ENCODE results near the gene FGF19.
"Not testable (repeated sequence)": the region's sequence is repeated elsewhere in the genome, so short reads cannot be mapped to it uniquely, and the experiment has no call there.

The FGF19 gene

DNA sequence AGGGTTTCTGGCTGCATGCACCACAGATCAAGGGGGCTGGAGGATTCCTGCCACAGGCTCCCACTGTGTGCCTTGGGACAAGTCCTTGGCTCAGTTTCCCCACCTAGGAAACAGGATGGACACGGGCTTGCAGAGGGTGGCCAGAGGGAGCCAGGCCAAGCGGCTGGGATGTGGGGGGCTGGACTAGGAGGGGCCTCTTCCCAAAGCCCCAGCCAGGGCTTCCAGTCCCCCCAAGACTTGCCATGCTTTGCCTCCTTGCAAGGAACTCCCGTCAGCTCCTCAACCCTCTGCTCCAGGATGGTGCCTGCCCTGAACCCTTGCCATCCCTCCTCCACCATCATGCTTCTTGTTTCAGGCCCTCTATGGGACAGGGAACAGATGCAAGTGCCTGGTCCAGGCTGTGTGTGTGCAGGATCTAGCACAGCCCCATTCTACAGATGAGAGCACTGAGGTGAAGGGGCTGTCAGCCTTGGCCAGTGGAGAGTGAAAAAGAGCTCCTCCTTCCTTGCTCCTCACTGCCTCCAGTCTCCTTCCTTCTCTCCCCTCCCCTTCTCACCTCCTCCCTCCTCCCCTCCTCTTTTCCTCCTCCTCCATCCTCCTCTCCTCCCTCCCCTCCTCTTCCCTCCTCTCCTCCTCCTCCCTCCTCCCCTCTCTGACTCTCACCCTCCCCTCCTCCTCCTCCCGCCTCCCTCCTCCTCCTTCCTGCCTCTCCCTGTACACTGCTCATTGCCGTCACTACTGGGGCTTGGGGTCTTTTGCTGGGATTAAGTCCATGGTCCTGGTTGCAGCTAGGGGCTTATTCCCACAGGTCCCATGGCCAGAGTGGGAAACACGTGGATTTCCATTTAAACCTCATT is 13.3 kb upstream of the FGF19 start:
- no peak for DNase-seq

DNA sequence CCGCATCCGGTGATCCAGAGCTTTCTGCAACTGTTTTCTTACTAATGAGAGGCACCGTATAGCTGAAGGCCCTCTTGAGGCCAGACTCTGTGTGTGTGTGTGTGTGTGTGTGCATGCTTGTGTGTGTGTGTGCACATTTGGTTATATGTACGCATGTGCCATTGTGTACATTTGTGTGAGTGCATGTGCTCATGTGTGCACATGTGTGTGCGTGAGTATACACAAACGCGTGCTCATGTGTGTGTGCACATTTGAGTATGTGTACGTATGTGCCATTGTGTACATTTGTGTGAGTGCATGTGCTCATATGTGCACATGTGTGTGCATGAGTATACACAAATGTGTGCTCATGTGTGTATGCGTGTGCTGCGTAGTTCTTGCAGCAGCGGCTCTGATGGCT is 12.3 kb upstream of the FGF19 start:
- DNase-seq: no peak

DNA sequence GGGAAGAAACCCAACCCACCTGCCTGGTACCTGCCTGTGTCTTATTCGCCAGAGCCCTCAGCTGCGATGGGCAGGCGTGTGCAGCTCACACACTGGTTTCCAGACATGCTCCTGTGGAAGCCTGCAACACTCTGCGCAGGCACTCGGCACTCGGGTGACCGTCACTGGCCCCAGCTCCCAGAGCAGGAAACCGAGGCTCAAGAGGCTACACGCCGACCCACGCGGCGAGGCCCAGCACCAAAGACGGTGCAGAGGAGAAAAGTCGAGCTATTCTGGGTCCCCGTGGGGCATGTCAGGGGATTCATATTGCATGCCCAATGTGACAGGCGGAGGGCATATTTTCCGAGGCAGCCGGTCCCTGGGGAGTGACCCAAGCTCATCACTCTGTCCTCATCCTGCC is 11.6 kb upstream of the FGF19 start:
- no peak for DNase-seq

GRCh38 chr11:69711822-69712801 is 8.3 kb upstream of the FGF19 start:
- no peak for DNase-seq

- no peak for DNase-seq
Observed at GRCh38 chr11:69708736-69709401, 5.0 kb upstream of the FGF19 start.

DNA sequence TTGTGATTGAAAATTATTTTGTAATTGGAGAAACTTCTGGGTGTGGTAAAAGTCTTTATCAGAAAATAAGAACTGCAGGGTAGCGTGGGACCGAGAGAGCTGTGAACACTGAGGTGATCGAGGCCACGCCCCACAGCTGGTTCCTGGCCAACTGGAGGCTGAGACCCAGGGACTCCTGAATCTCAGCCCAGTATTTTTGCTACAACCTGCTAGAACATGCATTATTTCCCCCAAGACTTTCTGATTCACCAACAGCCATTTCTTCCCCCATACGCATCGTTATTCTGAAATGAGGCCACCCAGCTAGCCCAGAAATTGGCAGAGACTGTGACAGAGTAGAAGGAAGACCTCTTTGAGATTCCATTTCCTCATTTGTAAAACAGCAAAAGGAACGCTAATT is 3.4 kb upstream of the FGF19 start:
- DNase-seq: no peak

DNA sequence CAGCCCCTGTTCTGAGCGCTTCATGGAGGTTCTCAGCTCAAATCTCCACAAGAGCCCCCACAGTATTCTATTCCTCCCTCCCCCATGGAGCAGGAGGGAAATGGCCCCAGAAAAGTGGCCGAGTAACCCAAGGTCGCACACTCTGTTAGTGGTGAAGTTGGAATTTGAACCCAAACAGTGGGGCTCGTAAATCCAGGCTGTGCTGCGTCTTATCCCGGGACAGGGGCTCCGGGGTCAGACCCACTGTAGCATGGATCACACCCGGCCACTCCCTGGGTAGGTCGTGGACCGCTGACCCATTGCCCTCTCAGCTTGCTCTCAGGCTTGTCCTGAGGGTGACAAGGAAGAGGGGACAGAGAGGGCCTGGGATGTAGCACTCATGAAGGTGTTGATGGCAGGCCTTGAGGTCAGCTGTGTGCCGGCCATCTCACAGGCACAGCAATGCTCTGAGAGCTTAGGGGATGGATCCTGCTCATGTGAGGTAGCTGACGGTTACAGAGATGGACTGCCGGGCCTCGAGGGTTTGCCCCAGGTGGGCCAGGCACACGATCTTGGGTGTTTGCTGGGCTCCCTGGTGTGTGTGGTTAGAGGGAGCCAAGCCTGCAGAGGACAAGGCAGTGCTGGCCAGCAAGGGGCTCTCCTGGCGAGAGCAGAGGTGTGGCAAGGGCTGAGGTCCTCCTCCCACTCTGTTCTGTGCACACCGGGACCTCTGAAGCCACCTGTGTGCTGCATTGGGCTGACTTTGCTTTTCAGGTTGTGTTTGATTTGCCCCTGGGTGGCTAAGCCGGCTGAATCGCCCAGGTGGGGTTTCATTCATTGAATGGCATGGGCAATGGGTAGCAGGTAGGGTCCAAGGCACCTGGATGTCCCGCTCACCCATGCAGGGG is 2.3 kb upstream of the FGF19 start:
- DNase-seq: no peak

DNA sequence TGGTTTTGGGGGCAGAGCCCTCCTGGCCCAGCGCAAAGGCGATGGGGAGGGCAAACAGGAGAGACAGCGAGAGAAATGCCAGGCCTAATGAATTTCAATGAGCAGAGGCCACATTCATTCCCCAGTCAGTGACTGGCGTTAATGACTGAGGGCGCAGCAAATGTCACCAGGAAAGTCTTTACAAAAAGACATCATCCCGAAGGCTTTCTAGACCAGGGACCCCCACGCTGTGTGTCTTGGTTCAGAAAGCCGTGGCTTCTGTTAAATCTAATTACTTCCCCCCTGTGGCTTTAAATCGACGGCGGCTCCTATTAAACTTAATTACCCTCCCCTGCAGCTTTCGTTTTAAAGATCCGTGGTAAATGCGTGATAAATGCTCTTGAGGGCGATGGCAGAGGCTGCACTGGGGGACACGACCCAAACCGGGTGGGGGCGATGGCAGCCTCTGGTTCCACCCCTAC is 1.6 kb upstream of the FGF19 start:
- DNase-seq: no peak

- DNase-seq: no peak
Observed at GRCh38 chr11:69704508-69705253, 859 bp upstream of the FGF19 start.

DNA sequence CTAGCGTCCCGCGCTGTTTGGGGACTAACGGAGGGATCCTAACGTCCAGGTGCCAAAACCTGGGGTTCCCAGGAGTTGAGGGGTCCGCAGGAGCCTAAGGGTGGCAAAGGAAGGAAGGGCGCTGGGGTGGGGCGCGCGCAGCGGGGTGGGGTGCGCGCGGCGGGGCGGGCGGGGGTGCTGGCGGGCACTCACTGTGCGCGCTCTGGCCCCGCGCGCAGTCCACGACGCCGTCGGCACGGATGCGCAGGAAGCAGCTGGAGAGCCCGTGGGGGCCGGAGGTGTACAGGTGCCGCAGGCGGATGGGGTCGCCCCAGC is 412 bp downstream of the FGF19 start:
- no peak for DNase-seq

DNA sequence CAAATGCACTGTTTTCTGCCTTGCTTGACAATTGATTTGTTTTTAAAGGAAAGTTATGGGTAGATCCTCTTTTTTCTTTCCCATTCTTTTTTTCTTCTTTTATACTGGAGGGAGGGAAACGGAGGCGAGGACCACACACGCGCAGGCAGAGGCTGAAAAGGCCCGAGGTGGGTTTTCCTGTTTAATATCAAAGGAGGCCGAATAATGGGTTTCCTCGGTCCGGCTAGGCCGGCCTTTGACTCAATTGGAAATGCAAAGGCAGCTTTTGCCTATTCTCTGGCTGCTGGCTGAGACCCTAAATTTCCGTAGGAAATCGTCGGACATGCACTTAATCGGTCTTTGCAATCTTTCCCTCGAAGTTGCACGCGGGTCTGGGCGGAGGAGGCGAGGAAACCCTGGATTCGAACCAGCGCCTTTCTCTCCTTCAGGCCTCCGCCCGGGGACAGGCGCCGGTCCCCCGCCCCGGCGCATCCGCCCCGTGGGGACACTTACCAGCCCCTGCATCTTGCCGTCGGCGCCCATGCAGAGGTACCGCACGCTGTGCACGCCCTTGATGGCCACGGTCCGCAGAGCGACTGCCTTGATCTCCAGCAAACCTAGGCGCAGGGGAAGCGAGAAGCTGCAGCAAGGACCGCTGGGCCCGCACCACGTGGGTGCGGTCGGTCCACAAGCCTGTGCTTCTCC is 911 bp downstream of the FGF19 start:
- no peak for DNase-seq

GRCh38 chr11:69702239-69702691 is 1.6 kb downstream of the FGF19 start:
- no peak for DNase-seq

DNA sequence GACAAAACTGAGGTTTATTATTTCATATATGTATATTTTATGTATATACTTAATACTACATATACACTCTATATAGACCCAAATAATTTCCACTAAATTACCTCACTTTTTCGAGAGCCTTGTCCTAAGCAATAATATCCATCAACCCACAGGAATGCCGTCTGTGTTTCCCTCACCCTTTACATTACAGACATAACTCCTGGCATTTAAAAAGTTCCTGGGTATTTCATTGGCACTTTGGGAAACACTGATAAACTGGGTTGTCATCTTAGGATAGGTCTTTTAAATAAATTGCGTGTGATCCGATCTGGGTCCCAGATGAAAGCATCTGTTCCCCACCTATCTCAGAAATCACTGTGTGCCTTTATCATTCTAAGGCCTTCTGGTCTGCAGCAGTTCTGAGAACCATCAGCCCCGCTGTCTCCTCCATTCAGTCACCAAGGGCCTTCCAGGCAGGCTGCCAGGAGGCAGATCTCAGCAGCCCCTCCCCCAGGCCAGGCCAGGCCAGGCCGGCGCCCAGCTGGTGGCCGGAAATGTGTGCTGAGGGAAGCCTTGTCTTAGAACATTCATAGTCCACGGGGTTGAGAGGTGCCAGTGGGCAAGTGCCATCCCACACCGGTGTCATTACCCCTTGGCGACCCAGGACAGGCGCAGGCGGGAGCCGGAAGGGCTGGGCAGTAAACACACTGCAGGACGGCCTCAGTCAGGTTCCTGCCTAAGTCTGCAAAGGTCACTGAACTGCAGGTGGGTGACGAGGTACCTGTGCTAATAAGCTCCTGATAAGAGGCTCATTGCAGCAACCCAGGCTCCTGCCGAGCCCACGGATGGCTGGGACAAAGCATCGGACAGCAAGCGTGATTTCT is 3.3 kb downstream of the FGF19 start:
- no peak for DNase-seq

DNA sequence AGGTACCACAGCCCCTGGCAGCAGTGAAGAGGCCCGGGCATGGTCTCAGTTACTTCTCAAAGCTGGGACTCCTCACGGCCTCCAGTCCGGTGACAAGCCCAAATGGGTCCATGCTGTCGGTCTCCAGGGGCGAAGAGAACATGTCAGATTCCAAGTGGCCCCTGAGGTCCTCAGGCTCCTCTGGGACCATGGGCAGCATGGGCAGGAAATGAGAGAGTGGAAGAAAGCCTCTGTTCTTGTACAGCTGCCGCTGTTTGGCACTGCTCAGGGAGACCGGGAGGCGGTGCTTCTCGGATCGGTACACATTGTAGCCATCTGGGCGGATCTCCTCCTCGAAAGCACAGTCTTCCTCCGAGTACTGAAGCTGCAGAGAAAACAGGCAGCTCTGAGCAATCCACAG is 4.6 kb downstream of the FGF19 start:
- no peak for DNase-seq

- DNase-seq: no peak
Observed at GRCh38 chr11:69698362-69698761, 5.5 kb downstream of the FGF19 start.

GRCh38 chr11:69697861-69698260 is 6.0 kb downstream of the FGF19 start:
- DNase-seq: no peak

- DNase-seq: no peak
Observed at GRCh38 chr11:69697469-69697843, 6.4 kb downstream of the FGF19 start.

DNA sequence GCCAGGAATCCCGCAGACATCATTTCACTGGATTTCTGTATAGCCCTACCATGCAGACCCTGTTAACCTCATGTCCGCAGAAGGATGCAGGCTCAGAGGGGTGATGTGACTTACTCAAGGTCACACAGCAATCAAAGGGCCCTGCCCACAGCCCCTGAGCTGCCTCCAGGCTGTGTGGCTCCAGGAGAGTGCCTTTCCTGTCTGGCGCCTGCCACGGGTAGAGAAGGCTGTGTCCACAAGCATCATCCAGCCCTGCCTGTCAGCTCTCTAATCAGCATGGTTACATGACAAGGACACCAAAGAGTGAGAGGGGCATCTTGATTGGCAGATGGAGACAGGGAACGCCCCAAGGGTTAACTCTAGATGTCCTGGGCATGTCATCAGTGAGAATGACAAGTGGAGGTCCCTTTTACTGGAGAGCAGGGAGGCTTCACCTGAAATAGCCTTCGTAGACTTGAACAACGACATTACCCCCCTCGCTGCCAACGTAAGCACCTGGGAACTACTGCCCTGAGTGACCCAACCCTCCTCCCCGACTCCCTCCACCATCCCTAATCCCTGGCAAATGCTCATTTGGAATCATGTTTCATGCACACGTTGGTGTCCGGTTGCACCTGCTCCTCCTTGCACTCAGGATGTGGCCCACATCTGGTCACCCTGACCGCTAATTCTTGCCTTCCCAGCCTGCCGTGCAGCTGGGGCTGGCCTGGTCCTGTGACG is 6.9 kb downstream of the FGF19 start:
- no peak for DNase-seq

- not testable (repeated sequence) for DNase-seq
Observed at GRCh38 chr11:69695995-69696394, 7.8 kb downstream of the FGF19 start.

All from activated naive CD4-positive, alpha-beta T cell treated with Interleukin-2 at 50 U/mL for 16 hours (primary cell).